GM21381 (cell line): ENCODE measurements around the gene ALDH7A1.
"Not testable (repeated sequence)": the region's sequence is repeated elsewhere in the genome, so short reads cannot be mapped to it uniquely, and the experiment has no call there.

Experiments
- ATAC-seq: cut with Tn5 transposase; IDR thresholded peaks from one replicate; pipeline ENCODE4 v1.9.1; 2021; ENCODE audit warnings: mild to moderate bottlenecking, moderate library complexity; ENCODE audit not compliant: unreplicated experiment

Gene ALDH7A1

GRCh38 chr5:126536874-126537273, 58.1 kb downstream of the ALDH7A1 start:
- no peak for ATAC-seq

GRCh38 chr5:126535856-126536545, 59.0 kb downstream of the ALDH7A1 start:
- no peak for ATAC-seq

- ATAC-seq, result no peak
These were observed 60.5 kb downstream of the ALDH7A1 start for GRCh38 chr5:126534553-126534952.

GRCh38 chr5:126531543-126532120, 63.4 kb downstream of the ALDH7A1 start:
- ATAC-seq, result no peak

GRCh38 chr5:126527892-126528291, 67.1 kb downstream of the ALDH7A1 start:
- ATAC-seq, result no peak

GRCh38 chr5:126527158-126527557, 67.9 kb downstream of the ALDH7A1 start:
- ATAC-seq, result no peak

- no peak for ATAC-seq
These were observed 68.5 kb downstream of the ALDH7A1 start for GRCh38 chr5:126526493-126526892.

GRCh38 chr5:126525630-126526245, 69.3 kb downstream of the ALDH7A1 start:
- ATAC-seq, result no peak

GRCh38 chr5:126523818-126524510, 71.1 kb downstream of the ALDH7A1 start:
- ATAC-seq, result no peak

- ATAC-seq, result no peak
These were observed 73.9 kb downstream of the ALDH7A1 start for GRCh38 chr5:126521130-126521529.

- no peak for ATAC-seq
These were observed 74.4 kb downstream of the ALDH7A1 start for GRCh38 chr5:126520593-126520953.

GRCh38 chr5:126519637-126520592, 75.1 kb downstream of the ALDH7A1 start:
- ATAC-seq, result no peak

- not testable (repeated sequence) for ATAC-seq
These were observed 75.8 kb downstream of the ALDH7A1 start for GRCh38 chr5:126519223-126519622.

GRCh38 chr5:126516852-126517251, 78.2 kb downstream of the ALDH7A1 start:
- ATAC-seq, result no peak

- no peak for ATAC-seq
These were observed 78.9 kb downstream of the ALDH7A1 start for GRCh38 chr5:126516133-126516532.

GRCh38 chr5:126515337-126515736, 79.7 kb downstream of the ALDH7A1 start:
- ATAC-seq, result no peak

GRCh38 chr5:126514558-126515141, 80.4 kb downstream of the ALDH7A1 start:
- ATAC-seq, result no peak

- no peak for ATAC-seq
These were observed 80.9 kb downstream of the ALDH7A1 start for GRCh38 chr5:126514131-126514557.

GRCh38 chr5:126513703-126514102, 81.3 kb downstream of the ALDH7A1 start:
- no peak for ATAC-seq

- no peak for ATAC-seq
These were observed 81.7 kb downstream of the ALDH7A1 start for GRCh38 chr5:126513302-126513701.
